HepG2 (cell line): ENCODE data around the gene CASP6. TPM values are rescaled to one million over a fixed set of nuclear protein-coding genes. Genes with fewer than 3 reads are reported as not detected.

Experiments
- ATAC-seq: fragments of 200-7000 bp; cut with Tn5 transposase; 3 replicates; pipeline ENCODE4 v1.9.1; 2020; ENCODE audit warnings: mild to moderate bottlenecking, moderate library complexity
- BruUV-seq: library from RNA; stranded (reverse); fragments of 400-500 nt; replicated peaks from 2 replicates; lab custom pipeline; 2021; lab: Mats Ljungman, UMichigan
- CTCF ChIA-PET: fragments of 300-600 bp; formaldehyde crosslinking; extraction: SDS; loops from one replicate; lab custom pipeline; 2021; ENCODE audit warnings: low total read pairs, inconsistent platforms, low intra/inter-chr PET ratio; lab: Yijun Ruan, JAX
- POLR2A ChIA-PET: fragments of 350-600 bp; sonication (Branson Sonifier 250); formaldehyde crosslinking; loops from one replicate; lab custom pipeline; 2020; ENCODE audit warnings: antibody characterized with exemption, inconsistent platforms; lab: Yijun Ruan, JAX
- DNase-seq: peaks from one replicate; pipeline ENCODE4 v3.0.0-alpha.2; 2015; ENCODE audit warnings: low spot score
- FAIRE-seq: peaks from 3 replicates; lab custom pipeline; 2011; peaks lifted over from hg19 to GRCh38; lab: Jason Lieb, UNC
- H2AFZ ChIP-seq: one replicate; pipeline ENCODE4 v1.6.1; 2011; ENCODE audit warnings: low read length, inconsistent platforms
- H3K27ac ChIP-seq: fragments of 300-600 bp; 3 replicates; pipeline ENCODE4 v1.8.0; 2011; ENCODE audit warnings: mixed run types, mild to moderate bottlenecking, mixed read lengths, low read length, inconsistent platforms; ENCODE audit not compliant: insufficient read depth; ENCODE audit errors: extremely low read length
- H3K27me3 ChIP-seq, 2 experiments: fragments of 200-600 bp in 1 of 2; 2 replicates in 1 of 2; 3 replicates in 1 of 2; pipeline versions ENCODE4 v1.6.0 to v1.8.0; 2011; ENCODE audit warnings: low read length in 2 of 2, mild to moderate bottlenecking in 2 of 2, moderate library complexity in 2 of 2, inconsistent platforms in 1 of 2; ENCODE audit not compliant: insufficient read depth in 2 of 2, control insufficient read depth in 1 of 2
- H3K36me3 ChIP-seq, 2 experiments: fragments of 200-600 bp in 1 of 2; replicated peaks in 1 of 2; 2 replicates in 1 of 2; 3 replicates in 1 of 2; pipeline versions ENCODE4 v1.5.1 to v1.8.0; 2011; ENCODE audit warnings: low read length in 2 of 2, inconsistent platforms in 1 of 2; ENCODE audit not compliant: insufficient read depth in 2 of 2, control insufficient read depth in 1 of 2
- H3K4me1 ChIP-seq: 2 replicates; pipeline ENCODE4 v1.5.1; 2012; ENCODE audit warnings: low read length, inconsistent platforms; ENCODE audit not compliant: insufficient read depth
- H3K4me2 ChIP-seq: 2 replicates; pipeline ENCODE4 v1.6.0; 2011; ENCODE audit warnings: low read depth, low read length, inconsistent platforms
- H3K4me3 ChIP-seq, 3 experiments: fragments of 200-600 bp in 1 of 3; sonication (generic), shearing (Covaris generic) in 1 of 3; replicated peaks in 1 of 3; 2 replicates each; pipeline ENCODE4 v1.5.1; 2011 to 2016; ENCODE audit warnings: low read length in 3 of 3, inconsistent platforms in 2 of 3, low read depth in 2 of 3, mild to moderate bottlenecking in 2 of 3, control low read depth in 1 of 3, mixed read lengths in 1 of 3; ENCODE audit not compliant: insufficient read depth in 1 of 3
- H3K79me2 ChIP-seq: one replicate; pipeline ENCODE4 v1.6.1; 2011; ENCODE audit warnings: low read length, inconsistent platforms; ENCODE audit not compliant: insufficient read depth
- H3K9ac ChIP-seq: 2 replicates; pipeline ENCODE4 v1.6.0; 2011; ENCODE audit warnings: mild to moderate bottlenecking, low read depth, low read length, inconsistent platforms; ENCODE audit not compliant: insufficient read depth
- H3K9me3 ChIP-seq: 2 replicates; pipeline ENCODE4 v1.5.1; 2012; ENCODE audit warnings: mild to moderate bottlenecking, low read length
- H4K20me1 ChIP-seq: 2 replicates; pipeline ENCODE4 v1.6.0; 2011; ENCODE audit warnings: inconsistent platforms, mild to moderate bottlenecking, low read length, moderate library complexity; ENCODE audit not compliant: insufficient read depth
- AKAP8 ChIP-seq: sonication (generic); formaldehyde crosslinking; IDR thresholded peaks from 2 replicates; pipeline ENCODE4 v1.5.1; 2020; ENCODE audit warnings: mild to moderate bottlenecking, missing genetic modification reagents
- GATA4 ChIP-seq: sonication (generic); IDR thresholded peaks from 2 replicates; pipeline ENCODE4 v1.6.1; 2016; ENCODE audit warnings: antibody characterized with exemption, low read depth, borderline replicate concordance
- MAFF ChIP-seq: IDR thresholded peaks from 2 replicates; pipeline ENCODE4 v1.6.1; 2011; ENCODE audit warnings: low read depth, low read length, improper control_type of control experiment
- MAFK ChIP-seq, 2 experiments: IDR thresholded peaks in 1 of 2; conservative IDR thresholded peaks in 1 of 2; 2 replicates each; pipeline ENCODE4 v1.6.1; 2011; ENCODE audit warnings: improper control_type of control experiment in 2 of 2, low read length in 2 of 2
- RFX3 ChIP-seq: IDR thresholded peaks from 2 replicates; pipeline ENCODE4 v1.6.1; 2016; ENCODE audit warnings: missing biosample characterization, missing genetic modification reagents
- TSC22D2 ChIP-seq: sonication (generic); formaldehyde crosslinking; IDR thresholded peaks from 2 replicates; pipeline ENCODE4 v1.5.1; 2020; ENCODE audit warnings: missing genetic modification reagents, mild to moderate bottlenecking, borderline replicate concordance
- ZFP36 ChIP-seq: fragments of 150-350 bp; IDR thresholded peaks from 2 replicates; pipeline ENCODE4 v1.6.1; 2018; ENCODE audit warnings: borderline replicate concordance, low read length, low read depth; ENCODE audit not compliant: partially characterized antibody
- WGBS: methylation state at CpG from one replicate; pipeline ENCODE4 v1.1.6; 2017; ENCODE audit warnings: low lambda C conversion rate; 5-methylcytosine and 5-hydroxymethylcytosine counted together
- in situ Hi-C: cut with HindIII; loops from 2 replicates; pipeline ENCODE4 v1.10.0; 2017; ENCODE audit warnings: low pct_unique_long_range_greater_than_20kb; ENCODE audit not compliant: extremely low pct_ligation_motif_present
- intact Hi-C: fragments of 100-400 bp; cut with micrococcal nuclease; formaldehyde crosslinking; loops from one replicate; pipeline ENCODE4 v1.10.0; 2022; ENCODE audit not compliant: unreplicated experiment
- polyA plus RNA-seq, 8 experiments: library from polyadenylated mRNA; depleted of rRNA in 3 of 8; stranded (reverse) in 7 of 8; unstranded in 1 of 8; fragments of >200 nt; fragmentation: Illumina TruSeq in 4 of 8; extraction: Trizol in 4 of 8; gene quantifications; 2 replicates each; pipeline versions ENCODE4 v1.2.1 to v1.2.3, GENCODE V29; 2011 to 2016; ENCODE audit warnings: low read depth in 4 of 8, missing spikeins in 1 of 8, mixed read lengths in 1 of 8; ENCODE audit not compliant: insufficient read depth in 1 of 8
- total RNA-seq, 5 experiments: library from RNA; depleted of rRNA; stranded (reverse); fragments of >200 nt; fragmentation: Illumina TruSeq; extraction: Trizol; gene quantifications; 2 replicates each; pipeline ENCODE4 v1.2.3, GENCODE V29; 2016; ENCODE audit warnings: low read depth in 1 of 5
- TF ChIP-seq, protein P1 (sequence below): IDR thresholded peaks from 2 replicates; pipeline ENCODE4 v1.6.1; 2016; ENCODE audit warnings: low read depth
- TF ChIP-seq, protein P2 (sequence below): IDR thresholded peaks from 2 replicates; pipeline ENCODE4 v1.6.1; 2016

CASP6 gene
- total and polyA plus RNA-seq, 2 of the 13 experiments (the other 11 are each of a cell fraction or from before 2014, with no cell fraction given) = 19.7 to 34.6 TPM

DNA sequence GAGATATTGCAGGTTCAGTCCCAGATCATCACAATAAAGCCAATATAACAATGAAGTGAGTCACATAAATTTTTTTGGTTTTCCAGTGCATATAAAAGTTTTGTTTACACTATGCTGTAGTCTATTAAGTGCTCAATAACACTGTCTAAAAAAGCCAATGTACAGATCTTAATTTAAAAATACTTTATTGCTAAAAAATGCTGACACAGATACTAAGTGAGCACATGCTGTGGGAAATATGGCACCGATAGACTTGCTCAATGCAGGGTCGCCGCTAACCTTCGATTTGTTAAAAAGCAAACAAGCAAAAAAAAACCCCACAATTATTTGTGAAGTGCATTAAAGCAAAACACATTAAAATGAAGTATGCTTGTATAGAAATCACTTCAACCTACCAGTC lies 16.4 kb upstream of the CASP6 start:
- H4K20me1 ChIP-seq = no peaks in the 10 kb centered on the region
- H3K4me2 ChIP-seq = no peak overlapping the region
- no peaks in the 10 kb centered on the region; a peak in 1 of 5 replicates for H3K27me3 ChIP-seq
- H3K27ac ChIP-seq = no peak overlapping the region
- intact Hi-C loops (loop anchor here (10.0 kb wide), 2 partner anchors 155 to 285 kb away; partner anchors contain the start of genes MCUB and SEC24B), in situ Hi-C loops (loop anchor here (5.0 kb wide), 1 partner anchor 57 kb away; no protein-coding TSS in a partner anchor)
- no peak for ATAC-seq
- no peak for FAIRE-seq
- ChIA-PET POLR2A (no interaction called here), CTCF (no interaction called here)
- peaks cover 15% of the 10 kb centered on the region for H3K79me2 ChIP-seq
- no peak overlapping the region for H3K9ac ChIP-seq
- peaks cover 0 to 26% of the 10 kb centered on the region in 2 experiments; a peak in 3 of 5 replicates for H3K36me3 ChIP-seq
- 96% methylated on average over 4 of the region's 4 CpGs for WGBS
- H3K4me3 ChIP-seq = no peak overlapping the region
- no TSS peak for BruUV-seq
- DNase-seq = no peak
- H2AFZ ChIP-seq = no peak overlapping the region
- H3K4me1 ChIP-seq = peaks cover 7% of the 10 kb centered on the region
- no peaks in the 10 kb centered on the region for H3K9me3 ChIP-seq
- no peak for TF ChIP-seq GATA4
- peak; percentile 49 to 82; a peak in 3 of 4 replicates for TF ChIP-seq MAFK (conservative IDR thresholded peaks at IDR 0.05 in 1 of 2, IDR thresholded peaks at IDR 0.05 in 1 of 2; ENCODE audit: low read length in 2 of 2)
- TF ChIP-seq, protein P1, sequence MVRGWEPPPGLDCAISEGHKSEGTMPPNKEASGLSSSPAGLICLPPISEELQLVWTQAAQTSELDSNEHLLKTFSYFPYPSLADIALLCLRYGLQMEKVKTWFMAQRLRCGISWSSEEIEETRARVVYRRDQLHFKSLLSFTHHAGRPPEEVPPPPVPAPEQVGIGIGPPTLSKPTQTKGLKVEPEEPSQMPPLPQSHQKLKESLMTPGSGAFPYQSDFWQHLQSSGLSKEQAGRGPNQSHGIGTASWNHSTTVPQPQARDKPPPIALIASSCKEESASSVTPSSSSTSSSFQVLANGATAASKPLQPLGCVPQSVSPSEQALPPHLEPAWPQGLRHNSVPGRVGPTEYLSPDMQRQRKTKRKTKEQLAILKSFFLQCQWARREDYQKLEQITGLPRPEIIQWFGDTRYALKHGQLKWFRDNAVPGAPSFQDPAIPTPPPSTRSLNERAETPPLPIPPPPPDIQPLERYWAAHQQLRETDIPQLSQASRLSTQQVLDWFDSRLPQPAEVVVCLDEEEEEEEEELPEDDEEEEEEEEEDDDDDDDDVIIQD (CRISPR knock-in tag) = no peak
- peak; percentile 62 for TF ChIP-seq MAFF
- TF ChIP-seq AKAP8 = no peak

DNA sequence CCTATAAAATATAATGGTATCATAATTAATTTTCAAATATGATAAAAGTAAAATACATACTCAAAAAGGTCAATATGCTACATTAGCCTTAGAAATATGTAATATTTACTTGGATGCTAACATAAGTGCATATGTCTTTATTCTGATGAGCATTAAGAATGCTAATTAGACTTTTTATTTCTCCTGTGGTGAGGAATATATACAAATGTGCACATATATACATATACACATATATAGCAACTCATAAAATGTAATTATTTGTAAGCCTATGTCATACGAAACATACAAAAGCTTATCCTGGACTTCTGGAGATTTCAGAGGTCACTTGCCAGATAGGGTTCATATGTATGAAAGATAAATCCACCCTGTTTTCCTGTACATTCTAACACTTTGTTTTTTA lies 15.5 kb upstream of the CASP6 start:
- FAIRE-seq = no peak
- no peak for ATAC-seq
- H3K79me2 ChIP-seq = peaks cover 12% of the 10 kb centered on the region

More for the DNA sequence above, 15.5 kb upstream of the CASP6 start:
- H4K20me1 ChIP-seq = no peaks in the 10 kb centered on the region
- no peak overlapping the region for H2AFZ ChIP-seq
- BruUV-seq = no TSS peak
- H3K9ac ChIP-seq = no peak overlapping the region
- H3K9me3 ChIP-seq = no peaks in the 10 kb centered on the region
- H3K27ac ChIP-seq = no peak overlapping the region
- TF ChIP-seq ZFP36 = no peak
- no peak for TF ChIP-seq RFX3
- TF ChIP-seq, protein P2, sequence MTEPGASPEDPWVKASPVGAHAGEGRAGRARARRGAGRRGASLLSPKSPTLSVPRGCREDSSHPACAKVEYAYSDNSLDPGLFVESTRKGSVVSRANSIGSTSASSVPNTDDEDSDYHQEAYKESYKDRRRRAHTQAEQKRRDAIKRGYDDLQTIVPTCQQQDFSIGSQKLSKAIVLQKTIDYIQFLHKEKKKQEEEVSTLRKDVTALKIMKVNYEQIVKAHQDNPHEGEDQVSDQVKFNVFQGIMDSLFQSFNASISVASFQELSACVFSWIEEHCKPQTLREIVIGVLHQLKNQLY = no peak
- TF ChIP-seq TSC22D2 (CRISPR knock-in tag) = no peak
- no peak for DNase-seq
- ChIA-PET POLR2A (no interaction called here), CTCF (no interaction called here)
- in situ Hi-C loops = loop anchor here (5.0 kb wide), 1 partner anchor 56 kb away; no protein-coding TSS in a partner anchor
- 93% methylated on average over 1 of the region's 1 CpG for WGBS
- no peak overlapping the region for H3K4me3 ChIP-seq
- intact Hi-C loops = no loop called here
- H3K4me1 ChIP-seq = peaks cover 7% of the 10 kb centered on the region
- peaks cover 0 to 26% of the 10 kb centered on the region in 2 experiments; a peak in 3 of 5 replicates for H3K36me3 ChIP-seq
- no peak overlapping the region for H3K4me2 ChIP-seq
- no peaks in the 10 kb centered on the region; a peak in 1 of 5 replicates for H3K27me3 ChIP-seq
